HEK293 (cell line): ENCODE data around the gene SAMD11.

ENCODE experiments used
- BCL11A ChIP-seq: fragments of 450-650 bp; formaldehyde crosslinking; IDR thresholded peaks from 2 replicates; pipeline ENCODE4 v1.5.1; 2016; ENCODE audit warnings: low read depth, missing biosample characterization, missing genetic modification characterization
- BCL11B ChIP-seq: fragments of 450-650 bp; formaldehyde crosslinking; IDR thresholded peaks from 2 replicates; pipeline ENCODE4 v1.5.1; 2016; ENCODE audit warnings: low read depth, missing biosample characterization, missing genetic modification characterization
- GLIS1 ChIP-seq: fragments of 450-650 bp; formaldehyde crosslinking; IDR thresholded peaks from 2 replicates; pipeline ENCODE4 v1.5.1; 2016; ENCODE audit warnings: missing biosample characterization, missing genetic modification characterization
- KLF1 ChIP-seq: fragments of 450-650 bp; formaldehyde crosslinking; IDR thresholded peaks from 2 replicates; pipeline ENCODE4 v1.5.1; 2016; ENCODE audit warnings: missing biosample characterization, missing genetic modification characterization
- RBAK ChIP-seq: fragments of 450-650 bp; formaldehyde crosslinking; IDR thresholded peaks from 2 replicates; pipeline ENCODE4 v1.5.1; 2016; ENCODE audit warnings: missing biosample characterization, missing genetic modification characterization
- SP7 ChIP-seq: fragments of 450-650 bp; formaldehyde crosslinking; IDR thresholded peaks from 2 replicates; pipeline ENCODE4 v1.5.1; 2016; ENCODE audit warnings: missing biosample characterization, missing genetic modification characterization
- TRIM28 ChIP-seq: IDR thresholded peaks from 2 replicates; pipeline ENCODE4 v1.6.1; 2011; ENCODE audit warnings: low read length, control low read depth, borderline replicate concordance
- ZBTB17 ChIP-seq: fragments of 450-650 bp; formaldehyde crosslinking; IDR thresholded peaks from 2 replicates; pipeline ENCODE4 v1.5.1; 2016; ENCODE audit warnings: missing biosample characterization, missing genetic modification characterization
- ZFHX2 ChIP-seq: fragments of 450-650 bp; formaldehyde crosslinking; conservative IDR thresholded peaks from 2 replicates; pipeline ENCODE4 v1.5.1; 2016; ENCODE audit warnings: missing biosample characterization, missing genetic modification characterization
- ZNF112 ChIP-seq: fragments of 450-650 bp; formaldehyde crosslinking; IDR thresholded peaks from 2 replicates; pipeline ENCODE4 v1.5.0; 2017; ENCODE audit warnings: missing biosample characterization, missing genetic modification characterization
- ZNF121 ChIP-seq: fragments of 450-650 bp; formaldehyde crosslinking; IDR thresholded peaks from 2 replicates; pipeline ENCODE4 v1.5.1; 2016; ENCODE audit warnings: missing biosample characterization, missing genetic modification characterization
- ZNF138 ChIP-seq: fragments of 450-650 bp; formaldehyde crosslinking; IDR thresholded peaks from 2 replicates; pipeline ENCODE4 v1.5.1; 2016; ENCODE audit warnings: missing biosample characterization, missing genetic modification characterization, borderline replicate concordance
- ZNF140 ChIP-seq: fragments of 450-650 bp; formaldehyde crosslinking; IDR thresholded peaks from 2 replicates; pipeline ENCODE4 v1.5.1; 2016; ENCODE audit warnings: missing biosample characterization, missing genetic modification characterization
- ZNF157 ChIP-seq: fragments of 450-650 bp; formaldehyde crosslinking; IDR thresholded peaks from 2 replicates; pipeline ENCODE4 v1.5.1; 2016; ENCODE audit warnings: missing biosample characterization, missing genetic modification characterization
- ZNF354C ChIP-seq: fragments of 450-650 bp; formaldehyde crosslinking; IDR thresholded peaks from 2 replicates; pipeline ENCODE4 v1.5.1; 2016; ENCODE audit warnings: missing biosample characterization, missing genetic modification characterization, low read depth, borderline replicate concordance
- ZNF423 ChIP-seq: fragments of 450-650 bp; formaldehyde crosslinking; IDR thresholded peaks from 2 replicates; pipeline ENCODE4 v1.5.1; 2016; ENCODE audit warnings: missing biosample characterization, missing genetic modification characterization
- ZNF433 ChIP-seq: fragments of 450-650 bp; formaldehyde crosslinking; IDR thresholded peaks from 2 replicates; pipeline ENCODE4 v1.5.1; 2016; ENCODE audit warnings: missing biosample characterization, missing genetic modification characterization, low read depth
- ZNF48 ChIP-seq: fragments of 450-650 bp; formaldehyde crosslinking; IDR thresholded peaks from 2 replicates; pipeline ENCODE4 v1.5.1; 2016; ENCODE audit warnings: missing biosample characterization, missing genetic modification characterization
- ZNF514 ChIP-seq: fragments of 450-650 bp; formaldehyde crosslinking; IDR thresholded peaks from 2 replicates; pipeline ENCODE4 v1.5.1; 2016; ENCODE audit warnings: missing biosample characterization, missing genetic modification characterization
- ZNF555 ChIP-seq: fragments of 450-650 bp; formaldehyde crosslinking; conservative IDR thresholded peaks from 2 replicates; pipeline ENCODE4 v1.5.1; 2017; ENCODE audit warnings: missing biosample characterization, mild to moderate bottlenecking, missing genetic modification characterization, inconsistent platforms
- ZNF558 ChIP-seq: fragments of 450-650 bp; formaldehyde crosslinking; IDR thresholded peaks from 2 replicates; pipeline ENCODE4 v1.5.1; 2016; ENCODE audit warnings: missing biosample characterization, missing genetic modification characterization
- ZNF610 ChIP-seq: fragments of 450-650 bp; formaldehyde crosslinking; IDR thresholded peaks from 2 replicates; pipeline ENCODE4 v1.5.1; 2016; ENCODE audit warnings: missing biosample characterization, missing genetic modification characterization, borderline replicate concordance
- ZNF623 ChIP-seq: fragments of 450-650 bp; formaldehyde crosslinking; IDR thresholded peaks from 2 replicates; pipeline ENCODE4 v1.5.1; 2016; ENCODE audit warnings: missing biosample characterization, missing genetic modification characterization
- ZNF768 ChIP-seq: fragments of 450-650 bp; formaldehyde crosslinking; IDR thresholded peaks from 2 replicates; pipeline ENCODE4 v1.5.1; 2018; ENCODE audit warnings: missing biosample characterization, mild to moderate bottlenecking, missing genetic modification characterization
- ZNF777 ChIP-seq: fragments of 450-650 bp; formaldehyde crosslinking; IDR thresholded peaks from 2 replicates; pipeline ENCODE4 v1.5.1; 2017; ENCODE audit warnings: missing biosample characterization, missing genetic modification characterization, borderline replicate concordance
- ZNF785 ChIP-seq: fragments of 450-650 bp; formaldehyde crosslinking; IDR thresholded peaks from 2 replicates; pipeline ENCODE4 v1.5.1; 2016; ENCODE audit warnings: missing biosample characterization, missing genetic modification characterization
- ZNF791 ChIP-seq: fragments of 450-650 bp; formaldehyde crosslinking; IDR thresholded peaks from 2 replicates; pipeline ENCODE4 v1.5.1; 2016; ENCODE audit warnings: missing biosample characterization, missing genetic modification characterization
- TF ChIP-seq, protein P1 (sequence below): fragments of 450-650 bp; formaldehyde crosslinking; IDR thresholded peaks from 2 replicates; pipeline ENCODE4 v1.5.1; 2016; ENCODE audit warnings: missing biosample characterization, missing genetic modification characterization
- TF ChIP-seq, protein P2 (sequence below): sonication (generic); formaldehyde crosslinking; IDR thresholded peaks from 2 replicates; pipeline ENCODE4 v1.8.1; 2022; ENCODE audit warnings: mild to moderate bottlenecking, moderate library complexity, missing genetic modification reagents
- TF ChIP-seq, protein P3 (sequence below): fragments of 450-650 bp; formaldehyde crosslinking; IDR thresholded peaks from 2 replicates; pipeline ENCODE4 v1.5.1; 2016; ENCODE audit warnings: missing biosample characterization, missing genetic modification characterization
- TF ChIP-seq, protein P4 (sequence below): fragments of 450-650 bp; formaldehyde crosslinking; IDR thresholded peaks from 2 replicates; pipeline ENCODE4 v1.5.1; 2016; ENCODE audit warnings: missing biosample characterization, missing genetic modification characterization

Gene SAMD11

DNA sequence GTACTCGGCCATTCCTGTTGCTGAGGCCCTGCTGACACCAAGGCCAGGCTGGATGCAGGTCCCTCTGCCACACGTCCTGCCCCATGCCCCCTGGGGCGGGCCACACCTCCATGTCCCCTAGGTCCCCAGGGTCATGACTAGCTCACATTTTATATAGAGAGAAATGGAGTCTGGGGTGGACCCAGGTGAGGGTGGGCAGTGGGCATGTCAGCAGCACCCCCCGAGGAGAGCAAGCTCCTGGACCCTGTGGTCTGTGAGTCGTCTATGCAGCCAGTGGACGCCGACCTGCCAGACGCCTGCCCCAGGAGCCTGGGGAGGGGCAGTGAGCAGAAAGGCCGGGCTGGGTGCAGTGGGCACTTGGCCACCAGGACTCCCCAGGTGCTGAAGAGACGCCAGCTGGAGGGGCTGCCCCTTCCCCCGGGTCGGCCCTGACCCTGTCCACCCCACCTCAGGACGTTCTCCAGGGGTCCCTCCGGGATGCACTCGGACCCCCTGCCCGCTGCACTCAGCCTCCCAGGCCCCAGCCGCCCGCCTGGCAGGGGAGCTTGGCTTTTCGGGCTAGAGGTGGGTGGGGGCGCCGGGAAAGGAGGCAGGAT lies 15.9 kb downstream of the SAMD11 start (continued):
- TF ChIP-seq ZNF354C (tag by site-specific recombination): no peak
- TF ChIP-seq ZNF140 (tag by site-specific recombination): no peak
- no peak for TF ChIP-seq ZNF121 (tag by site-specific recombination)
- TF ChIP-seq, protein P1, sequence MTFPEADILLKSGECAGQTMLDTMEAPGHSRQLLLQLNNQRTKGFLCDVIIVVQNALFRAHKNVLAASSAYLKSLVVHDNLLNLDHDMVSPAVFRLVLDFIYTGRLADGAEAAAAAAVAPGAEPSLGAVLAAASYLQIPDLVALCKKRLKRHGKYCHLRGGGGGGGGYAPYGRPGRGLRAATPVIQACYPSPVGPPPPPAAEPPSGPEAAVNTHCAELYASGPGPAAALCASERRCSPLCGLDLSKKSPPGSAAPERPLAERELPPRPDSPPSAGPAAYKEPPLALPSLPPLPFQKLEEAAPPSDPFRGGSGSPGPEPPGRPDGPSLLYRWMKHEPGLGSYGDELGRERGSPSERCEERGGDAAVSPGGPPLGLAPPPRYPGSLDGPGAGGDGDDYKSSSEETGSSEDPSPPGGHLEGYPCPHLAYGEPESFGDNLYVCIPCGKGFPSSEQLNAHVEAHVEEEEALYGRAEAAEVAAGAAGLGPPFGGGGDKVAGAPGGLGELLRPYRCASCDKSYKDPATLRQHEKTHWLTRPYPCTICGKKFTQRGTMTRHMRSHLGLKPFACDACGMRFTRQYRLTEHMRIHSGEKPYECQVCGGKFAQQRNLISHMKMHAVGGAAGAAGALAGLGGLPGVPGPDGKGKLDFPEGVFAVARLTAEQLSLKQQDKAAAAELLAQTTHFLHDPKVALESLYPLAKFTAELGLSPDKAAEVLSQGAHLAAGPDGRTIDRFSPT (tag by site-specific recombination): peak; percentile 73
- TF ChIP-seq ZNF423: peak; percentile 81; the same call in 1 of the 2 replicates
- no peak for TF ChIP-seq SP7 (tag by site-specific recombination)
- TF ChIP-seq, protein P2, sequence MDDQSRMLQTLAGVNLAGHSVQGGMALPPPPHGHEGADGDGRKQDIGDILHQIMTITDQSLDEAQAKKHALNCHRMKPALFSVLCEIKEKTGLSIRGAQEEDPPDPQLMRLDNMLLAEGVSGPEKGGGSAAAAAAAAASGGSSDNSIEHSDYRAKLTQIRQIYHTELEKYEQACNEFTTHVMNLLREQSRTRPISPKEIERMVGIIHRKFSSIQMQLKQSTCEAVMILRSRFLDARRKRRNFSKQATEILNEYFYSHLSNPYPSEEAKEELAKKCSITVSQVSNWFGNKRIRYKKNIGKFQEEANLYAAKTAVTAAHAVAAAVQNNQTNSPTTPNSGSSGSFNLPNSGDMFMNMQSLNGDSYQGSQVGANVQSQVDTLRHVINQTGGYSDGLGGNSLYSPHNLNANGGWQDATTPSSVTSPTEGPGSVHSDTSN: no peak
- peak; percentile 15; the same call in 1 of the 2 replicates for TF ChIP-seq KLF1 (tag by site-specific recombination)
- no peak for TF ChIP-seq ZFHX2
- TF ChIP-seq, protein P3, sequence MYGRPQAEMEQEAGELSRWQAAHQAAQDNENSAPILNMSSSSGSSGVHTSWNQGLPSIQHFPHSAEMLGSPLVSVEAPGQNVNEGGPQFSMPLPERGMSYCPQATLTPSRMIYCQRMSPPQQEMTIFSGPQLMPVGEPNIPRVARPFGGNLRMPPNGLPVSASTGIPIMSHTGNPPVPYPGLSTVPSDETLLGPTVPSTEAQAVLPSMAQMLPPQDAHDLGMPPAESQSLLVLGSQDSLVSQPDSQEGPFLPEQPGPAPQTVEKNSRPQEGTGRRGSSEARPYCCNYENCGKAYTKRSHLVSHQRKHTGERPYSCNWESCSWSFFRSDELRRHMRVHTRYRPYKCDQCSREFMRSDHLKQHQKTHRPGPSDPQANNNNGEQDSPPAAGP: no peak; the same call in 1 of the 2 replicates
- no peak for TF ChIP-seq ZNF514 (tag by site-specific recombination)
- no peak for TF ChIP-seq ZNF433 (tag by site-specific recombination)
- TF ChIP-seq ZNF610 (tag by site-specific recombination): no peak
- no peak for TF ChIP-seq ZNF48
- TF ChIP-seq BCL11A (tag by site-specific recombination): peak; percentile 76
- peak; percentile 99 for TF ChIP-seq GLIS1 (tag by site-specific recombination)
- no peak for TF ChIP-seq ZNF623
- TF ChIP-seq ZNF768: no peak
- TF ChIP-seq ZNF558 (tag by site-specific recombination): no peak
- no peak for TF ChIP-seq TRIM28
- TF ChIP-seq ZNF112 (tag by site-specific recombination): no peak
- no peak for TF ChIP-seq ZNF785 (tag by site-specific recombination)
- no peak for TF ChIP-seq ZBTB17
- TF ChIP-seq BCL11B (tag by site-specific recombination): no peak; the same call in 1 of the 2 replicates
- TF ChIP-seq ZNF777 (tag by site-specific recombination): no peak
- no peak for TF ChIP-seq ZNF138 (tag by site-specific recombination)
- TF ChIP-seq RBAK: no peak
- TF ChIP-seq ZNF555 (tag by site-specific recombination): no peak
- no peak for TF ChIP-seq ZNF791 (tag by site-specific recombination)
- TF ChIP-seq, protein P4, sequence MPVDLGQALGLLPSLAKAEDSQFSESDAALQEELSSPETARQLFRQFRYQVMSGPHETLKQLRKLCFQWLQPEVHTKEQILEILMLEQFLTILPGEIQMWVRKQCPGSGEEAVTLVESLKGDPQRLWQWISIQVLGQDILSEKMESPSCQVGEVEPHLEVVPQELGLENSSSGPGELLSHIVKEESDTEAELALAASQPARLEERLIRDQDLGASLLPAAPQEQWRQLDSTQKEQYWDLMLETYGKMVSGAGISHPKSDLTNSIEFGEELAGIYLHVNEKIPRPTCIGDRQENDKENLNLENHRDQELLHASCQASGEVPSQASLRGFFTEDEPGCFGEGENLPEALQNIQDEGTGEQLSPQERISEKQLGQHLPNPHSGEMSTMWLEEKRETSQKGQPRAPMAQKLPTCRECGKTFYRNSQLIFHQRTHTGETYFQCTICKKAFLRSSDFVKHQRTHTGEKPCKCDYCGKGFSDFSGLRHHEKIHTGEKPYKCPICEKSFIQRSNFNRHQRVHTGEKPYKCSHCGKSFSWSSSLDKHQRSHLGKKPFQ (tag by site-specific recombination): no peak
- no peak for TF ChIP-seq ZNF157 (tag by site-specific recombination)
